HEK293 (cell line): Measurements from ENCODE around the gene ZMYM2.

Experiments used
- CTCF ChIA-PET: fragments of 350-600 bp; formaldehyde crosslinking; extraction: SDS; loops from one replicate; lab custom pipeline; 2021; ENCODE audit warnings: antibody characterized with exemption; lab: Yijun Ruan, JAX
- POLR2A ChIA-PET: fragments of 300-600 bp; formaldehyde crosslinking; extraction: SDS; loops from one replicate; lab custom pipeline; 2020; ENCODE audit warnings: antibody characterized with exemption, inconsistent platforms; lab: Yijun Ruan, JAX
- H3K27ac ChIP-seq: fragments of 200-500 bp; sonication (Bioruptor generic); 2 replicates; pipeline ENCODE4 v1.5.1; 2014; ENCODE audit warnings: low read depth, low read length, control low read depth, inconsistent platforms; ENCODE audit errors: extremely low read depth
- H3K36me3 ChIP-seq, 2 experiments: fragments of 200-500 bp in 1 of 2; sonication (Bioruptor generic) in 1 of 2; 1 replicate in 1 of 2; 2 replicates in 1 of 2; pipeline ENCODE4 v1.5.1; 2014 to 2017; ENCODE audit warnings: inconsistent platforms in 2 of 2, low read length in 2 of 2; ENCODE audit not compliant: control insufficient read depth in 2 of 2, insufficient read depth in 1 of 2
- H3K4me1 ChIP-seq: fragments of 200-500 bp; sonication (Bioruptor generic); 2 replicates; pipeline ENCODE4 v1.5.1; 2014; ENCODE audit warnings: mild to moderate bottlenecking, low read length, inconsistent platforms; ENCODE audit not compliant: control insufficient read depth, insufficient read depth
- H3K4me3 ChIP-seq: 2 replicates; pipeline ENCODE4 v1.5.1; 2011; ENCODE audit warnings: low read depth, mild to moderate bottlenecking, control low read depth, low read length, moderate library complexity
- H3K9me3 ChIP-seq: fragments of 200-500 bp; sonication (Bioruptor generic); 2 replicates; pipeline ENCODE4 v1.5.1; 2014; ENCODE audit warnings: low read depth, low read length, inconsistent platforms; ENCODE audit not compliant: control insufficient read depth, insufficient read depth
- BCL11A ChIP-seq: fragments of 450-650 bp; formaldehyde crosslinking; IDR thresholded peaks from 2 replicates; pipeline ENCODE4 v1.5.1; 2016; ENCODE audit warnings: low read depth, missing biosample characterization, missing genetic modification characterization
- KLF1 ChIP-seq: fragments of 450-650 bp; formaldehyde crosslinking; IDR thresholded peaks from 2 replicates; pipeline ENCODE4 v1.5.1; 2016; ENCODE audit warnings: missing biosample characterization, missing genetic modification characterization
- TCF7L2 ChIP-seq: IDR thresholded peaks from 2 replicates; pipeline ENCODE4 v1.6.1; 2011; ENCODE audit warnings: low read depth, mild to moderate bottlenecking, inconsistent platforms, low read length, moderate library complexity, borderline replicate concordance
- ZFP3 ChIP-seq: fragments of 450-650 bp; formaldehyde crosslinking; IDR thresholded peaks from 2 replicates; pipeline ENCODE4 v1.5.1; 2016; ENCODE audit warnings: low read depth, missing biosample characterization, missing genetic modification characterization
- ZFP41 ChIP-seq: fragments of 450-650 bp; formaldehyde crosslinking; IDR thresholded peaks from 2 replicates; pipeline ENCODE4 v1.5.1; 2016; ENCODE audit warnings: missing biosample characterization, missing genetic modification characterization, borderline replicate concordance
- ZNF146 ChIP-seq: fragments of 450-650 bp; formaldehyde crosslinking; IDR thresholded peaks from 2 replicates; pipeline ENCODE4 v1.5.1; 2016; ENCODE audit warnings: missing biosample characterization, missing genetic modification characterization
- ZNF157 ChIP-seq: fragments of 450-650 bp; formaldehyde crosslinking; IDR thresholded peaks from 2 replicates; pipeline ENCODE4 v1.5.1; 2016; ENCODE audit warnings: missing biosample characterization, missing genetic modification characterization
- ZNF24 ChIP-seq: fragments of 450-650 bp; formaldehyde crosslinking; IDR thresholded peaks from 2 replicates; pipeline ENCODE4 v1.5.1; 2016; ENCODE audit warnings: missing biosample characterization, missing genetic modification characterization
- ZNF335 ChIP-seq: fragments of 450-650 bp; formaldehyde crosslinking; conservative IDR thresholded peaks from 2 replicates; pipeline ENCODE4 v1.5.1; 2016; ENCODE audit warnings: missing biosample characterization, missing genetic modification characterization
- ZNF423 ChIP-seq: fragments of 450-650 bp; formaldehyde crosslinking; IDR thresholded peaks from 2 replicates; pipeline ENCODE4 v1.5.1; 2016; ENCODE audit warnings: missing biosample characterization, missing genetic modification characterization
- ZNF433 ChIP-seq: fragments of 450-650 bp; formaldehyde crosslinking; IDR thresholded peaks from 2 replicates; pipeline ENCODE4 v1.5.1; 2016; ENCODE audit warnings: missing biosample characterization, missing genetic modification characterization, low read depth
- ZNF571 ChIP-seq: fragments of 450-650 bp; formaldehyde crosslinking; IDR thresholded peaks from 2 replicates; pipeline ENCODE4 v1.5.0; 2017; ENCODE audit warnings: missing biosample characterization, missing genetic modification characterization
- ZNF626 ChIP-seq: fragments of 450-650 bp; sonication (Bioruptor Pico); formaldehyde crosslinking; IDR thresholded peaks from 2 replicates; pipeline ENCODE4 v1.5.1; 2018; ENCODE audit warnings: missing biosample characterization, missing genetic modification characterization, inconsistent platforms
- ZNF654 ChIP-seq: fragments of 450-650 bp; formaldehyde crosslinking; IDR thresholded peaks from 2 replicates; pipeline ENCODE4 v1.5.1; 2016; ENCODE audit warnings: low read depth, missing biosample characterization, missing genetic modification characterization
- TF ChIP-seq, protein P1 (sequence below): fragments of 450-650 bp; formaldehyde crosslinking; IDR thresholded peaks from 2 replicates; pipeline ENCODE4 v1.5.1; 2016; ENCODE audit warnings: missing biosample characterization, missing genetic modification characterization
- TF ChIP-seq, protein P2 (sequence below): fragments of 450-650 bp; formaldehyde crosslinking; IDR thresholded peaks from 2 replicates; pipeline ENCODE4 v1.5.1; 2017; ENCODE audit warnings: missing biosample characterization, missing genetic modification characterization
- TF ChIP-seq, protein P3 (sequence below): fragments of 450-650 bp; formaldehyde crosslinking; IDR thresholded peaks from 2 replicates; pipeline ENCODE4 v1.5.1; 2016; ENCODE audit warnings: missing biosample characterization, missing genetic modification characterization

The ZMYM2 gene

DNA sequence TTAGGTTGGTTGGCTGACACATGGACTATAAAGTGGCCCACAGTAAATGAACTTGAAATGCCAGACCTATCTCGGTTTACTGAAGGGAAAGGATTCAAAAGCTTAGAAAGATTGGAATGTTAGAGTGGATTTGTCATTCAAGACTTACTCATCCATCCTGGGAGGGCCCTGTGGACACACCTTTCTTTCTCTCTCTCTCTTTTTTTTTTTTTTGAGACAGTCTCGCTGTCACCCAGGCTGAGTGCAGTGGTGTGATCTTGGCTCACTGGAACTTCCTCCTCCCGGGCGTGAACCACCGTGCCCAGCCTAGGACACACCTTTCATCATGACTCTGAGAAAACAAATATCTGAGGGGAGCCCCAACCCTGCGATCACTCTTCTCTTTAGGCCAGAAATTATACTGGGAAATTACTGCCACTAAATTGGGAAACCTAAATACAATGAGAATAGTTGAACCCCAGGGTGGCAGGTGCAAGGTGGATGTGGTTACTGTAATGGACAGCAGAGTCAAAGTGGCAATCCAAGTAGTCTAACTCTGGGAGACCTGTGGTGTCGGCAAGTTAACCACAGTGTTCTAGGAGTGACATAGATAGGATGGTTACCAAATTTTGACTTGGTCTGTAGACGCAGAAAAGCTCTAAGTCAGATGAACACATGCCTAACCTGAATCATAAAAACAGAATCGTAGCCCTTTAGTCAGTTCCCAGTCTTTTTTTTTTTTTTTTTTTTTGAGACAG lies 48.0 kb upstream of the ZMYM2 start:
- H3K4me3 ChIP-seq: no peak overlapping the region
- no peak overlapping the region for H3K27ac ChIP-seq
- POLR2A ChIA-PET: interaction anchor here (1.1 kb wide), 1 partner anchor 47 kb away, joined by 3 read pairs; the partner anchor contains the start of gene ZMYM5
- TF ChIP-seq KLF1 (tag by site-specific recombination): peak; percentile 71
- no peak for TF ChIP-seq ZFP3
- TF ChIP-seq ZNF335 (tag by site-specific recombination): no peak
- TF ChIP-seq, protein P1, sequence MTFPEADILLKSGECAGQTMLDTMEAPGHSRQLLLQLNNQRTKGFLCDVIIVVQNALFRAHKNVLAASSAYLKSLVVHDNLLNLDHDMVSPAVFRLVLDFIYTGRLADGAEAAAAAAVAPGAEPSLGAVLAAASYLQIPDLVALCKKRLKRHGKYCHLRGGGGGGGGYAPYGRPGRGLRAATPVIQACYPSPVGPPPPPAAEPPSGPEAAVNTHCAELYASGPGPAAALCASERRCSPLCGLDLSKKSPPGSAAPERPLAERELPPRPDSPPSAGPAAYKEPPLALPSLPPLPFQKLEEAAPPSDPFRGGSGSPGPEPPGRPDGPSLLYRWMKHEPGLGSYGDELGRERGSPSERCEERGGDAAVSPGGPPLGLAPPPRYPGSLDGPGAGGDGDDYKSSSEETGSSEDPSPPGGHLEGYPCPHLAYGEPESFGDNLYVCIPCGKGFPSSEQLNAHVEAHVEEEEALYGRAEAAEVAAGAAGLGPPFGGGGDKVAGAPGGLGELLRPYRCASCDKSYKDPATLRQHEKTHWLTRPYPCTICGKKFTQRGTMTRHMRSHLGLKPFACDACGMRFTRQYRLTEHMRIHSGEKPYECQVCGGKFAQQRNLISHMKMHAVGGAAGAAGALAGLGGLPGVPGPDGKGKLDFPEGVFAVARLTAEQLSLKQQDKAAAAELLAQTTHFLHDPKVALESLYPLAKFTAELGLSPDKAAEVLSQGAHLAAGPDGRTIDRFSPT: no peak
- TF ChIP-seq ZNF433 (tag by site-specific recombination): no peak
- TF ChIP-seq, protein P2, sequence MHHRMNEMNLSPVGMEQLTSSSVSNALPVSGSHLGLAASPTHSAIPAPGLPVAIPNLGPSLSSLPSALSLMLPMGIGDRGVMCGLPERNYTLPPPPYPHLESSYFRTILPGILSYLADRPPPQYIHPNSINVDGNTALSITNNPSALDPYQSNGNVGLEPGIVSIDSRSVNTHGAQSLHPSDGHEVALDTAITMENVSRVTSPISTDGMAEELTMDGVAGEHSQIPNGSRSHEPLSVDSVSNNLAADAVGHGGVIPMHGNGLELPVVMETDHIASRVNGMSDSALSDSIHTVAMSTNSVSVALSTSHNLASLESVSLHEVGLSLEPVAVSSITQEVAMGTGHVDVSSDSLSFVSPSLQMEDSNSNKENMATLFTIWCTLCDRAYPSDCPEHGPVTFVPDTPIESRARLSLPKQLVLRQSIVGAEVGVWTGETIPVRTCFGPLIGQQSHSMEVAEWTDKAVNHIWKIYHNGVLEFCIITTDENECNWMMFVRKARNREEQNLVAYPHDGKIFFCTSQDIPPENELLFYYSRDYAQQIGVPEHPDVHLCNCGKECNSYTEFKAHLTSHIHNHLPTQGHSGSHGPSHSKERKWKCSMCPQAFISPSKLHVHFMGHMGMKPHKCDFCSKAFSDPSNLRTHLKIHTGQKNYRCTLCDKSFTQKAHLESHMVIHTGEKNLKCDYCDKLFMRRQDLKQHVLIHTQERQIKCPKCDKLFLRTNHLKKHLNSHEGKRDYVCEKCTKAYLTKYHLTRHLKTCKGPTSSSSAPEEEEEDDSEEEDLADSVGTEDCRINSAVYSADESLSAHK: no peak
- H3K9me3 ChIP-seq: no peaks in the 10 kb centered on the region
- CTCF ChIA-PET: no interaction called here
- no peaks in the 10 kb centered on the region for H3K36me3 ChIP-seq
- no peaks in the 10 kb centered on the region for H3K4me1 ChIP-seq

DNA sequence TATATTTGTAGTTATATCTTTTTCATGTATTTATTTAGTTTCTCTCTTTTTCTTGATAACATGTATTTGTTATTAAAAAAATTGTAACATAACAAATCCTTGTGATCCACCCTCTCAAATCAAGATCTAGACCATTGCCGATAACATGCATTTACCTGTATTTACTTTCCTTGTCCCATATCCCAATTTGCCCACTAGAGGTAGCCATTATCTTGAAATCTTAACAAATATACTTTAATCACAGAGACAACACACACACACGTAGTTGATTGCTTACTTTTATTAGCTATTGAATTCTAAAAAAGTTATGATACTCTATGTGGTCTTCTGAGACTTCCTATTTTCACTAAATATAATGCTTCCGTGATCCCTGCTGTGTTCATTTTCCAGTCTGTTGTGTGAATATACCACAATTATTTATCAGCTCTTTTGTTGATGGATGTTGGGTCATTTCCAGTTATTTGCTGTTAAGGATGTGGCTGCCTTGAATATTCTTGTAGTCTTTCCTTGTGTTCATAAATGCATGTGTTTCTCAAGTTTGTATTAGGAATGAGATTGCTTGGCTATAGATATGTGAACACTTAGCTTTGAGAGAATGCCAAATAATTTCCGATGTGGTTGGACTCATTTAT lies 31.3 kb upstream of the ZMYM2 start:
- Histone ChIP-seq H3K4me3 (no peak overlapping the region), H3K36me3 (no peaks in the 10 kb centered on the region), H3K4me1 (no peaks in the 10 kb centered on the region), H3K27ac (no peak overlapping the region), H3K9me3 (no peaks in the 10 kb centered on the region)
- ChIA-PET POLR2A (no interaction called here), CTCF (interaction anchor here (0.6 to 1.1 kb wide), 10 partner anchors 10 to 867 kb away, joined by 3 to 6 read pairs (median 3); no protein-coding TSS in a partner anchor)
- TF ChIP-seq ZNF24 (tag by site-specific recombination) (no peak), ZNF654 (tag by site-specific recombination) (peak; percentile 68)

DNA sequence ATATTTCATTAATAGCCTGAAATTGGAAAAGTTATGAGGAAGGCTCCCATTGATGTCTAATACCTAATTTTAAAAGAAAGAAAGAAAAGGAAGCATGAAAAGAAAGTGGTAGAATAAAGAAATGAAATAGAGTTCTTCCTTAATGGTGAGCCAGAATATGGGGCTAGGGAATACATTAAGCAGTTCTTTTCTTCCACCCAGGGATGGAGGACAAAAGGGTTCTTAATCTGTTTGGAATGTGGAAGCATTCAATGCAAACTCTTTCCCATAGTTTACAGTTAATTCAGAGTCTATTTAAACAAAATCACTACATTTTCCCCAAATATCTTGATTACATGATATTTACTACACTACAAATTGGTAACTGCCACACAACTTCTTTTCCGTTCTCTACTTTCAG lies 18.4 kb upstream of the ZMYM2 start:
- POLR2A ChIA-PET: no interaction called here
- no peak overlapping the region for H3K4me3 ChIP-seq

More for the DNA sequence above, 18.4 kb upstream of the ZMYM2 start:
- TF ChIP-seq TCF7L2: no peak
- no peak for TF ChIP-seq ZNF157 (tag by site-specific recombination)
- TF ChIP-seq ZNF571 (tag by site-specific recombination): no peak
- no peak for TF ChIP-seq BCL11A (tag by site-specific recombination)
- no peak for TF ChIP-seq ZNF626
- TF ChIP-seq ZNF146 (tag by site-specific recombination): no peak
- TF ChIP-seq, protein P3, sequence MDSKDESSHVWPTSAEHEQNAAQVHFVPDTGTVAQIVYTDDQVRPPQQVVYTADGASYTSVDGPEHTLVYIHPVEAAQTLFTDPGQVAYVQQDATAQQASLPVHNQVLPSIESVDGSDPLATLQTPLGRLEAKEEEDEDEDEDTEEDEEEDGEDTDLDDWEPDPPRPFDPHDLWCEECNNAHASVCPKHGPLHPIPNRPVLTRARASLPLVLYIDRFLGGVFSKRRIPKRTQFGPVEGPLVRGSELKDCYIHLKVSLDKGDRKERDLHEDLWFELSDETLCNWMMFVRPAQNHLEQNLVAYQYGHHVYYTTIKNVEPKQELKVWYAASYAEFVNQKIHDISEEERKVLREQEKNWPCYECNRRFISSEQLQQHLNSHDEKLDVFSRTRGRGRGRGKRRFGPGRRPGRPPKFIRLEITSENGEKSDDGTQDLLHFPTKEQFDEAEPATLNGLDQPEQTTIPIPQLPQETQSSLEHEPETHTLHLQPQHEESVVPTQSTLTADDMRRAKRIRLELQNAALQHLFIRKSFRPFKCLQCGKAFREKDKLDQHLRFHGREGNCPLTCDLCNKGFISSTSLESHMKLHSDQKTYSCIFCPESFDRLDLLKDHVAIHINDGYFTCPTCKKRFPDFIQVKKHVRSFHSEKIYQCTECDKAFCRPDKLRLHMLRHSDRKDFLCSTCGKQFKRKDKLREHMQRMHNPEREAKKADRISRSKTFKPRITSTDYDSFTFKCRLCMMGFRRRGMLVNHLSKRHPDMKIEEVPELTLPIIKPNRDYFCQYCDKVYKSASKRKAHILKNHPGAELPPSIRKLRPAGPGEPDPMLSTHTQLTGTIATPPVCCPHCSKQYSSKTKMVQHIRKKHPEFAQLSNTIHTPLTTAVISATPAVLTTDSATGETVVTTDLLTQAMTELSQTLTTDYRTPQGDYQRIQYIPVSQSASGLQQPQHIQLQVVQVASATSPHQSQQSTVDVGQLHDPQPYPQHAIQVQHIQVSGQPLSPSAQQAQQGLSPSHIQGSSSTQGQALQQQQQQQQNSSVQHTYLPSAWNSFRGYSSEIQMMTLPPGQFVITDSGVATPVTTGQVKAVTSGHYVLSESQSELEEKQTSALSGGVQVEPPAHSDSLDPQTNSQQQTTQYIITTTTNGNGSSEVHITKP: no peak
- no peak for TF ChIP-seq ZFP41 (tag by site-specific recombination)
- no peak for TF ChIP-seq ZNF423 (tag by site-specific recombination)
- Histone ChIP-seq H3K9me3 (no peaks in the 10 kb centered on the region), H3K36me3 (no peaks in the 10 kb centered on the region), H3K4me1 (no peaks in the 10 kb centered on the region), H3K27ac (no peak overlapping the region)
- CTCF ChIA-PET: interaction anchor here (0.7 to 1.0 kb wide), 2 partner anchors 13 to 243 kb away, joined by 3 read pairs; no protein-coding TSS in a partner anchor
